ENCODE measurements around the gene BICD1.

The BICD1 gene

GRCh38 chr12:32145096-32145495 lies 38.4 kb downstream of the BICD1 start:
- TF ChIP-seq ZFX (IDR thresholded peaks at IDR 0.05) (no peak), CTCF (conservative IDR thresholded peaks at IDR 0.05) (no peak)
- no peak overlapping the region for H3K27ac ChIP-seq

GRCh38 chr12:32146074-32146873 lies 39.6 kb downstream of the BICD1 start:
- no peak overlapping the region for H3K27ac ChIP-seq
- TF ChIP-seq ZFX (IDR thresholded peaks at IDR 0.05) = no peak
- TF ChIP-seq CTCF (conservative IDR thresholded peaks at IDR 0.05) = no peak

- TF ChIP-seq CTCF (conservative IDR thresholded peaks at IDR 0.05) (no peak), ZFX (IDR thresholded peaks at IDR 0.05) (no peak)
- no peak overlapping the region for H3K27ac ChIP-seq
These were observed 41.7 kb downstream of the BICD1 start for GRCh38 chr12:32148372-32148771.

- TF ChIP-seq CTCF (conservative IDR thresholded peaks at IDR 0.05) (no peak), ZFX (IDR thresholded peaks at IDR 0.05) (no peak)
- no peak overlapping the region for H3K27ac ChIP-seq
These were observed 42.8 kb downstream of the BICD1 start for GRCh38 chr12:32149489-32149888.

- H3K27ac ChIP-seq = no peak overlapping the region
- TF ChIP-seq ZFX (IDR thresholded peaks at IDR 0.05) = no peak
- TF ChIP-seq CTCF (conservative IDR thresholded peaks at IDR 0.05) = no peak
These were observed 44.4 kb downstream of the BICD1 start for GRCh38 chr12:32151086-32151485.

- no peak for TF ChIP-seq ZFX (IDR thresholded peaks at IDR 0.05)
- TF ChIP-seq CTCF (conservative IDR thresholded peaks at IDR 0.05) = no peak
- H3K27ac ChIP-seq = no peak overlapping the region
These were observed 44.9 kb downstream of the BICD1 start for GRCh38 chr12:32151552-32151951.

- TF ChIP-seq CTCF (conservative IDR thresholded peaks at IDR 0.05) (no peak), ZFX (IDR thresholded peaks at IDR 0.05) (no peak)
- no peak overlapping the region for H3K27ac ChIP-seq
These were observed 48.4 kb downstream of the BICD1 start for GRCh38 chr12:32155041-32155440.
